HEK293 (cell line): ENCODE data around the gene CARMIL3.

Experiments used
- CTCF ChIA-PET: fragments of 350-600 bp; formaldehyde crosslinking; extraction: SDS; loops from one replicate; lab custom pipeline; 2021; ENCODE audit warnings: antibody characterized with exemption; lab: Yijun Ruan, JAX
- POLR2A ChIA-PET: fragments of 300-600 bp; formaldehyde crosslinking; extraction: SDS; loops from one replicate; lab custom pipeline; 2020; ENCODE audit warnings: antibody characterized with exemption, inconsistent platforms; lab: Yijun Ruan, JAX
- H3K27ac ChIP-seq: fragments of 200-500 bp; sonication (Bioruptor generic); 2 replicates; pipeline ENCODE4 v1.5.1; 2014; ENCODE audit warnings: low read depth, low read length, control low read depth, inconsistent platforms; ENCODE audit errors: extremely low read depth
- H3K36me3 ChIP-seq, 2 experiments: fragments of 200-500 bp in 1 of 2; sonication (Bioruptor generic) in 1 of 2; 1 replicate in 1 of 2; 2 replicates in 1 of 2; pipeline ENCODE4 v1.5.1; 2014 to 2017; ENCODE audit warnings: inconsistent platforms in 2 of 2, low read length in 2 of 2; ENCODE audit not compliant: control insufficient read depth in 2 of 2, insufficient read depth in 1 of 2
- H3K4me1 ChIP-seq: fragments of 200-500 bp; sonication (Bioruptor generic); 2 replicates; pipeline ENCODE4 v1.5.1; 2014; ENCODE audit warnings: mild to moderate bottlenecking, low read length, inconsistent platforms; ENCODE audit not compliant: control insufficient read depth, insufficient read depth
- H3K4me3 ChIP-seq: 2 replicates; pipeline ENCODE4 v1.5.1; 2011; ENCODE audit warnings: low read depth, mild to moderate bottlenecking, control low read depth, low read length, moderate library complexity
- H3K9me3 ChIP-seq: fragments of 200-500 bp; sonication (Bioruptor generic); 2 replicates; pipeline ENCODE4 v1.5.1; 2014; ENCODE audit warnings: low read depth, low read length, inconsistent platforms; ENCODE audit not compliant: control insufficient read depth, insufficient read depth
- GLIS2 ChIP-seq: fragments of 450-650 bp; formaldehyde crosslinking; IDR thresholded peaks from 2 replicates; pipeline ENCODE4 v1.5.1; 2016; ENCODE audit warnings: missing biosample characterization, missing genetic modification characterization
- HOXD13 ChIP-seq: sonication (generic); formaldehyde crosslinking; IDR thresholded peaks from 2 replicates; pipeline ENCODE4 v1.8.0; 2022; ENCODE audit warnings: missing genetic modification reagents, borderline replicate concordance
- KLF1 ChIP-seq: fragments of 450-650 bp; formaldehyde crosslinking; IDR thresholded peaks from 2 replicates; pipeline ENCODE4 v1.5.1; 2016; ENCODE audit warnings: missing biosample characterization, missing genetic modification characterization
- SP2 ChIP-seq: fragments of 450-650 bp; formaldehyde crosslinking; IDR thresholded peaks from 2 replicates; pipeline ENCODE4 v1.5.1; 2016; ENCODE audit warnings: missing biosample characterization, missing genetic modification characterization
- ZBTB17 ChIP-seq: fragments of 450-650 bp; formaldehyde crosslinking; IDR thresholded peaks from 2 replicates; pipeline ENCODE4 v1.5.1; 2016; ENCODE audit warnings: missing biosample characterization, missing genetic modification characterization
- ZNF16 ChIP-seq: fragments of 450-650 bp; formaldehyde crosslinking; IDR thresholded peaks from 2 replicates; pipeline ENCODE4 v1.5.1; 2016; ENCODE audit warnings: low read depth, missing biosample characterization, missing genetic modification characterization
- ZNF324 ChIP-seq: fragments of 450-650 bp; formaldehyde crosslinking; IDR thresholded peaks from 2 replicates; pipeline ENCODE4 v1.5.1; 2016; ENCODE audit warnings: missing biosample characterization, missing genetic modification characterization
- ZNF561 ChIP-seq: fragments of 450-650 bp; IDR thresholded peaks from 2 replicates; pipeline ENCODE4 v1.5.1; 2018; ENCODE audit warnings: missing biosample characterization, missing genetic modification characterization, borderline replicate concordance
- ZNF610 ChIP-seq: fragments of 450-650 bp; formaldehyde crosslinking; IDR thresholded peaks from 2 replicates; pipeline ENCODE4 v1.5.1; 2016; ENCODE audit warnings: missing biosample characterization, missing genetic modification characterization, borderline replicate concordance
- ZNF658 ChIP-seq: fragments of 450-650 bp; formaldehyde crosslinking; IDR thresholded peaks from 2 replicates; pipeline ENCODE4; 2016; ENCODE audit warnings: missing biosample characterization, missing genetic modification characterization
- ZNF707 ChIP-seq: fragments of 450-650 bp; formaldehyde crosslinking; IDR thresholded peaks from 2 replicates; pipeline ENCODE4 v1.5.1; 2016; ENCODE audit warnings: missing biosample characterization, missing genetic modification characterization
- ZNF76 ChIP-seq: fragments of 450-650 bp; formaldehyde crosslinking; IDR thresholded peaks from 2 replicates; pipeline ENCODE4; 2016; ENCODE audit warnings: low read depth, missing biosample characterization, missing genetic modification characterization, borderline replicate concordance
- ZNF777 ChIP-seq: fragments of 450-650 bp; formaldehyde crosslinking; IDR thresholded peaks from 2 replicates; pipeline ENCODE4 v1.5.1; 2017; ENCODE audit warnings: missing biosample characterization, missing genetic modification characterization, borderline replicate concordance
- ZSCAN23 ChIP-seq: fragments of 450-650 bp; formaldehyde crosslinking; IDR thresholded peaks from 2 replicates; pipeline ENCODE4 v1.5.1; 2016; ENCODE audit warnings: missing biosample characterization, missing genetic modification characterization
- ZSCAN30 ChIP-seq: fragments of 450-650 bp; IDR thresholded peaks from 2 replicates; pipeline ENCODE4 v1.5.1; 2018; ENCODE audit warnings: missing biosample characterization, mild to moderate bottlenecking, missing genetic modification characterization, moderate library complexity
- TF ChIP-seq, protein P1 (sequence below): fragments of 450-650 bp; formaldehyde crosslinking; IDR thresholded peaks from 2 replicates; pipeline ENCODE4 v1.5.1; 2016; ENCODE audit warnings: missing biosample characterization, missing genetic modification characterization
- TF ChIP-seq, protein P2 (sequence below): fragments of 450-650 bp; formaldehyde crosslinking; conservative IDR thresholded peaks from 2 replicates; pipeline ENCODE4 v1.5.1; 2016; ENCODE audit warnings: low read depth, missing biosample characterization, missing genetic modification characterization
- TF ChIP-seq, protein P3 (sequence below): fragments of 450-650 bp; formaldehyde crosslinking; IDR thresholded peaks from 2 replicates; pipeline ENCODE4 v1.5.1; 2017; ENCODE audit warnings: missing biosample characterization, missing genetic modification characterization
- TF ChIP-seq, protein P4 (sequence below): fragments of 450-650 bp; formaldehyde crosslinking; IDR thresholded peaks from 2 replicates; pipeline ENCODE4 v1.5.1; 2017; ENCODE audit warnings: missing biosample characterization, missing genetic modification characterization
- TF ChIP-seq, protein P5 (sequence below): fragments of 450-650 bp; formaldehyde crosslinking; IDR thresholded peaks from 2 replicates; pipeline ENCODE4 v1.5.1; 2017; ENCODE audit warnings: missing biosample characterization, missing genetic modification characterization
- TF ChIP-seq, protein P6 (sequence below): fragments of 450-650 bp; formaldehyde crosslinking; conservative IDR thresholded peaks from 2 replicates; pipeline ENCODE4 v1.5.1; 2016; ENCODE audit warnings: low read depth, missing biosample characterization, missing genetic modification characterization

Gene CARMIL3

DNA sequence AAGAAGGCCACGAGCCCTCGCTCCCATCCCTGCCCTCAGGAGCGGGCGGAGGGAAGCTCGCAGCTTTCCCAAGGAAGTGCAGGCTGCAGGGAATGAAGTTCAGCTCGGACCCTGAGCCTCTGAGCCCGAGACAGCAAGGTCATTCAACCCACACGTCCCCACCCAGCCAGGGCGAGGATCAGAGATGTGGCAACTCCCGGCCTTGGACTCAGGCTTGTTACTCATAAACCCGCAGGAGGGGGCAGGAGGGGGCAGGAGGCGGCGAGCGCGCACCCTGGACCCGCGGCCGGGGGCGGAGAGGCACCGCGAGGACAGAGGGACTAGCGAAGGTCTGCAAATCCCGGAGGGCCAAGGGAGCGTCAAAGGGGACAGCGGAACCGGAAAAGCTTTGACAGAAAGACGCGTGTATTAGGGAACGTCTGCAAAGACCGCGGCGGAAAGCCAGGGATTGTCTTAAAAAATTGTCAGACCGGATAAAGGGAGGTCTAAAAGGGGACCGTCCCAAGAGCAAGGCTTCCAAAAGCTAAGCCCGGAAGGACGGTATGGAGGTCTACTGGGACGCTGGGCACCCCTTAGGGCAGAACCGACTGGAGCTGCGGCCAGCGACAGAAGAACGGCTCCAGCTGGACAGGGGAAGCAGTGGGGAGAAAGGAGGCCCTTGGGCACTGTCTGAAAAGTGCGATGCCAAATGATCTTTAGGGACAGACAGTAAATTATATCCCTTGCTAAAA lies 62.2 kb downstream of the CARMIL3 start:
- no peaks in the 10 kb centered on the region for H3K9me3 ChIP-seq
- peaks cover 0 to 27% of the 10 kb centered on the region in 2 experiments; a peak in 1 of 3 replicates for H3K36me3 ChIP-seq
- H3K4me3 ChIP-seq = peak overlapping the region; percentile 98
- POLR2A ChIA-PET = interaction anchor here (0.6 to 8.3 kb wide), 29 partner anchors 9 to 793 kb away, joined by 3 to 163 read pairs (median 5); partner anchors contain the start of genes CHMP4A, CIDEB, EMC9 and IPO4
- peak overlapping the region; percentile 94 for H3K27ac ChIP-seq
- CTCF ChIA-PET = interaction anchor here (0.6 to 2.4 kb wide), 8 partner anchors 19 to 128 kb away, joined by 3 to 13 read pairs (median 6); partner anchors contain the start of genes IRF9, PCK2, PSME1 and TINF2
- no peaks in the 10 kb centered on the region for H3K4me1 ChIP-seq
- TF ChIP-seq, protein P1, sequence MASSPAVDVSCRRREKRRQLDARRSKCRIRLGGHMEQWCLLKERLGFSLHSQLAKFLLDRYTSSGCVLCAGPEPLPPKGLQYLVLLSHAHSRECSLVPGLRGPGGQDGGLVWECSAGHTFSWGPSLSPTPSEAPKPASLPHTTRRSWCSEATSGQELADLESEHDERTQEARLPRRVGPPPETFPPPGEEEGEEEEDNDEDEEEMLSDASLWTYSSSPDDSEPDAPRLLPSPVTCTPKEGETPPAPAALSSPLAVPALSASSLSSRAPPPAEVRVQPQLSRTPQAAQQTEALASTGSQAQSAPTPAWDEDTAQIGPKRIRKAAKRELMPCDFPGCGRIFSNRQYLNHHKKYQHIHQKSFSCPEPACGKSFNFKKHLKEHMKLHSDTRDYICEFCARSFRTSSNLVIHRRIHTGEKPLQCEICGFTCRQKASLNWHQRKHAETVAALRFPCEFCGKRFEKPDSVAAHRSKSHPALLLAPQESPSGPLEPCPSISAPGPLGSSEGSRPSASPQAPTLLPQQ (tag by site-specific recombination) = peak; percentile 96
- TF ChIP-seq ZNF324 (tag by site-specific recombination) (peak; percentile 55), ZSCAN30 (tag by site-specific recombination) (peak; percentile 47; the same call in 1 of the 2 replicates), ZNF707 (tag by site-specific recombination) (no peak), ZNF561 (0 out of 2 replicates have a peak, but pooled peaks have one; percentile 33), ZNF610 (tag by site-specific recombination) (peak; percentile 61; the same call in 1 of the 2 replicates), HOXD13 (CRISPR knock-in tag) (no peak), KLF1 (tag by site-specific recombination) (peak; percentile 45; the same call in 1 of the 2 replicates), ZNF76 (peak; percentile 64), ZNF777 (no peak), GLIS2 (tag by site-specific recombination) (peak; percentile 87), ZNF16 (no peak), ZSCAN23 (tag by site-specific recombination) (peak; percentile 87; the same call in 1 of the 2 replicates), SP2 (peak; percentile 53), ZBTB17 (tag by site-specific recombination) (no peak), ZNF658 (no peak)
- TF ChIP-seq, protein P2, sequence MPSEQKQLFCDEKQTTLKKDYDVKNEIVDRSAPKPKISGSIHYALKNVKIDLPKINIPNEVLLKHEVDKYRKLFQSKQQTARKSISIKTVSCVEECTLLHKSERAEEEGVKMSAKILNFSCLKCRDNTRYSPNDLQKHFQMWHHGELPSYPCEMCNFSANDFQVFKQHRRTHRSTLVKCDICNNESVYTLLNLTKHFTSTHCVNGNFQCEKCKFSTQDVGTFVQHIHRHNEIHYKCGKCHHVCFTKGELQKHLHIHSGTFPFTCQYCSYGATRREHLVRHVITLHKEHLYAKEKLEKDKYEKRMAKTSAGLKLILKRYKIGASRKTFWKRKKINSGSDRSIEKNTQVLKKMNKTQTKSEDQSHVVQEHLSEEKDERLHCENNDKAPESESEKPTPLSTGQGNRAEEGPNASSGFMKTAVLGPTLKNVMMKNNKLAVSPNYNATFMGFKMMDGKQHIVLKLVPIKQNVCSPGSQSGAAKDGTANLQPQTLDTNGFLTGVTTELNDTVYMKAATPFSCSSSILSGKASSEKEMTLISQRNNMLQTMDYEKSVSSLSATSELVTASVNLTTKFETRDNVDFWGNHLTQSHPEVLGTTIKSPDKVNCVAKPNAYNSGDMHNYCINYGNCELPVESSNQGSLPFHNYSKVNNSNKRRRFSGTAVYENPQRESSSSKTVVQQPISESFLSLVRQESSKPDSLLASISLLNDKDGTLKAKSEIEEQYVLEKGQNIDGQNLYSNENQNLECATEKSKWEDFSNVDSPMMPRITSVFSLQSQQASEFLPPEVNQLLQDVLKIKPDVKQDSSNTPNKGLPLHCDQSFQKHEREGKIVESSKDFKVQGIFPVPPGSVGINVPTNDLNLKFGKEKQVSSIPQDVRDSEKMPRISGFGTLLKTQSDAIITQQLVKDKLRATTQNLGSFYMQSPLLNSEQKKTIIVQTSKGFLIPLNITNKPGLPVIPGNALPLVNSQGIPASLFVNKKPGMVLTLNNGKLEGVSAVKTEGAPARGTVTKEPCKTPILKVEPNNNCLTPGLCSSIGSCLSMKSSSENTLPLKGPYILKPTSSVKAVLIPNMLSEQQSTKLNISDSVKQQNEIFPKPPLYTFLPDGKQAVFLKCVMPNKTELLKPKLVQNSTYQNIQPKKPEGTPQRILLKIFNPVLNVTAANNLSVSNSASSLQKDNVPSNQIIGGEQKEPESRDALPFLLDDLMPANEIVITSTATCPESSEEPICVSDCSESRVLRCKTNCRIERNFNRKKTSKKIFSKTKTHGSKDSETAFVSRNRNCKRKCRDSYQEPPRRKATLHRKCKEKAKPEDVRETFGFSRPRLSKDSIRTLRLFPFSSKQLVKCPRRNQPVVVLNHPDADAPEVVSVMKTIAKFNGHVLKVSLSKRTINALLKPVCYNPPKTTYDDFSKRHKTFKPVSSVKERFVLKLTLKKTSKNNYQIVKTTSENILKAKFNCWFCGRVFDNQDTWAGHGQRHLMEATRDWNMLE (tag by site-specific recombination) = peak; percentile 53; the same call in 1 of the 2 replicates
- TF ChIP-seq, protein P3, sequence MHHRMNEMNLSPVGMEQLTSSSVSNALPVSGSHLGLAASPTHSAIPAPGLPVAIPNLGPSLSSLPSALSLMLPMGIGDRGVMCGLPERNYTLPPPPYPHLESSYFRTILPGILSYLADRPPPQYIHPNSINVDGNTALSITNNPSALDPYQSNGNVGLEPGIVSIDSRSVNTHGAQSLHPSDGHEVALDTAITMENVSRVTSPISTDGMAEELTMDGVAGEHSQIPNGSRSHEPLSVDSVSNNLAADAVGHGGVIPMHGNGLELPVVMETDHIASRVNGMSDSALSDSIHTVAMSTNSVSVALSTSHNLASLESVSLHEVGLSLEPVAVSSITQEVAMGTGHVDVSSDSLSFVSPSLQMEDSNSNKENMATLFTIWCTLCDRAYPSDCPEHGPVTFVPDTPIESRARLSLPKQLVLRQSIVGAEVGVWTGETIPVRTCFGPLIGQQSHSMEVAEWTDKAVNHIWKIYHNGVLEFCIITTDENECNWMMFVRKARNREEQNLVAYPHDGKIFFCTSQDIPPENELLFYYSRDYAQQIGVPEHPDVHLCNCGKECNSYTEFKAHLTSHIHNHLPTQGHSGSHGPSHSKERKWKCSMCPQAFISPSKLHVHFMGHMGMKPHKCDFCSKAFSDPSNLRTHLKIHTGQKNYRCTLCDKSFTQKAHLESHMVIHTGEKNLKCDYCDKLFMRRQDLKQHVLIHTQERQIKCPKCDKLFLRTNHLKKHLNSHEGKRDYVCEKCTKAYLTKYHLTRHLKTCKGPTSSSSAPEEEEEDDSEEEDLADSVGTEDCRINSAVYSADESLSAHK (tag by site-specific recombination) = no peak
- TF ChIP-seq, protein P4, sequence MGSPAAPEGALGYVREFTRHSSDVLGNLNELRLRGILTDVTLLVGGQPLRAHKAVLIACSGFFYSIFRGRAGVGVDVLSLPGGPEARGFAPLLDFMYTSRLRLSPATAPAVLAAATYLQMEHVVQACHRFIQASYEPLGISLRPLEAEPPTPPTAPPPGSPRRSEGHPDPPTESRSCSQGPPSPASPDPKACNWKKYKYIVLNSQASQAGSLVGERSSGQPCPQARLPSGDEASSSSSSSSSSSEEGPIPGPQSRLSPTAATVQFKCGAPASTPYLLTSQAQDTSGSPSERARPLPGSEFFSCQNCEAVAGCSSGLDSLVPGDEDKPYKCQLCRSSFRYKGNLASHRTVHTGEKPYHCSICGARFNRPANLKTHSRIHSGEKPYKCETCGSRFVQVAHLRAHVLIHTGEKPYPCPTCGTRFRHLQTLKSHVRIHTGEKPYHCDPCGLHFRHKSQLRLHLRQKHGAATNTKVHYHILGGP = no peak
- TF ChIP-seq, protein P5, sequence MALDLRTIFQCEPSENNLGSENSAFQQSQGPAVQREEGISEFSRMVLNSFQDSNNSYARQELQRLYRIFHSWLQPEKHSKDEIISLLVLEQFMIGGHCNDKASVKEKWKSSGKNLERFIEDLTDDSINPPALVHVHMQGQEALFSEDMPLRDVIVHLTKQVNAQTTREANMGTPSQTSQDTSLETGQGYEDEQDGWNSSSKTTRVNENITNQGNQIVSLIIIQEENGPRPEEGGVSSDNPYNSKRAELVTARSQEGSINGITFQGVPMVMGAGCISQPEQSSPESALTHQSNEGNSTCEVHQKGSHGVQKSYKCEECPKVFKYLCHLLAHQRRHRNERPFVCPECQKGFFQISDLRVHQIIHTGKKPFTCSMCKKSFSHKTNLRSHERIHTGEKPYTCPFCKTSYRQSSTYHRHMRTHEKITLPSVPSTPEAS (tag by site-specific recombination) = no peak
- TF ChIP-seq, protein P6, sequence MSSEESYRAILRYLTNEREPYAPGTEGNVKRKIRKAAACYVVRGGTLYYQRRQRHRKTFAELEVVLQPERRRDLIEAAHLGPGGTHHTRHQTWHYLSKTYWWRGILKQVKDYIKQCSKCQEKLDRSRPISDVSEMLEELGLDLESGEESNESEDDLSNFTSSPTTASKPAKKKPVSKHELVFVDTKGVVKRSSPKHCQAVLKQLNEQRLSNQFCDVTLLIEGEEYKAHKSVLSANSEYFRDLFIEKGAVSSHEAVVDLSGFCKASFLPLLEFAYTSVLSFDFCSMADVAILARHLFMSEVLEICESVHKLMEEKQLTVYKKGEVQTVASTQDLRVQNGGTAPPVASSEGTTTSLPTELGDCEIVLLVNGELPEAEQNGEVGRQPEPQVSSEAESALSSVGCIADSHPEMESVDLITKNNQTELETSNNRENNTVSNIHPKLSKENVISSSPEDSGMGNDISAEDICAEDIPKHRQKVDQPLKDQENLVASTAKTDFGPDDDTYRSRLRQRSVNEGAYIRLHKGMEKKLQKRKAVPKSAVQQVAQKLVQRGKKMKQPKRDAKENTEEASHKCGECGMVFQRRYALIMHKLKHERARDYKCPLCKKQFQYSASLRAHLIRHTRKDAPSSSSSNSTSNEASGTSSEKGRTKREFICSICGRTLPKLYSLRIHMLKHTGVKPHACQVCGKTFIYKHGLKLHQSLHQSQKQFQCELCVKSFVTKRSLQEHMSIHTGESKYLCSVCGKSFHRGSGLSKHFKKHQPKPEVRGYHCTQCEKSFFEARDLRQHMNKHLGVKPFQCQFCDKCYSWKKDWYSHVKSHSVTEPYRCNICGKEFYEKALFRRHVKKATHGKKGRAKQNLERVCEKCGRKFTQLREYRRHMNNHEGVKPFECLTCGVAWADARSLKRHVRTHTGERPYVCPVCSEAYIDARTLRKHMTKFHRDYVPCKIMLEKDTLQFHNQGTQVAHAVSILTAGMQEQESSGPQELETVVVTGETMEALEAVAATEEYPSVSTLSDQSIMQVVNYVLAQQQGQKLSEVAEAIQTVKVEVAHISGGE (tag by site-specific recombination) = peak; percentile 82
